Spinal cord (tissue), 10 donors: ENCODE measurements around the gene KRT84. TPM values are rescaled to one million over a fixed set of nuclear protein-coding genes. Genes with fewer than 3 reads are reported as not detected.

ENCODE experiments used
- DNase-seq, 6 donors: peaks; one replicate each; pipeline versions ENCODE4 v3.0.0 to v3.0.0-alpha.2; 2013 to 2015; ENCODE audit warnings: low spot score in 6 of 6, low read depth in 4 of 6
- H3K27ac ChIP-seq: one replicate; pipeline ENCODE4 v1.5.1; 2013; ENCODE audit warnings: low read depth, low read length, control low read depth
- H3K27me3 ChIP-seq: one replicate; pipeline ENCODE4 v1.6.1; 2013; ENCODE audit warnings: low read length; ENCODE audit not compliant: control insufficient read depth, insufficient read depth
- H3K36me3 ChIP-seq: one replicate; pipeline ENCODE4 v1.6.1; 2013; ENCODE audit warnings: low read length; ENCODE audit not compliant: control insufficient read depth, insufficient read depth
- H3K4me1 ChIP-seq: one replicate; pipeline ENCODE4 v1.6.1; 2013; ENCODE audit warnings: low read length; ENCODE audit not compliant: control insufficient read depth, insufficient read depth
- H3K4me3 ChIP-seq: one replicate; pipeline ENCODE4 v1.5.1; 2013; ENCODE audit warnings: low read depth, low read length, control low read depth
- H3K9me3 ChIP-seq: one replicate; pipeline ENCODE4 v1.6.1; 2013; ENCODE audit warnings: low read length; ENCODE audit not compliant: control insufficient read depth, insufficient read depth
- WGBS: methylation state at CpG from one replicate; pipeline ENCODE4 v1.1.5; 2013; ENCODE audit warnings: missing lambda C conversion rate; ENCODE audit not compliant: insufficient coverage; 5-methylcytosine and 5-hydroxymethylcytosine counted together
- polyA plus RNA-seq, 2 donors: library from polyadenylated mRNA; unstranded; fragments of 120-200 nt; gene quantifications; one replicate each; pipeline ENCODE4 v1.2.1, GENCODE V29; 2013; ENCODE audit not compliant: insufficient read length in 2 of 2
- total RNA-seq, 2 donors: library from RNA; depleted of rRNA in 1 of 2; stranded (reverse); fragments of 120-200 nt in 1 of 2; fragments of >200 nt in 1 of 2; gene quantifications; one replicate each; pipeline versions ENCODE4 v1.2.3 to v1.2.4, GENCODE V29; 2013 to 2014
- donor health status: healthy.

The KRT84 gene
- total and polyA plus RNA-seq, 4 donors, result not detected

DNA sequence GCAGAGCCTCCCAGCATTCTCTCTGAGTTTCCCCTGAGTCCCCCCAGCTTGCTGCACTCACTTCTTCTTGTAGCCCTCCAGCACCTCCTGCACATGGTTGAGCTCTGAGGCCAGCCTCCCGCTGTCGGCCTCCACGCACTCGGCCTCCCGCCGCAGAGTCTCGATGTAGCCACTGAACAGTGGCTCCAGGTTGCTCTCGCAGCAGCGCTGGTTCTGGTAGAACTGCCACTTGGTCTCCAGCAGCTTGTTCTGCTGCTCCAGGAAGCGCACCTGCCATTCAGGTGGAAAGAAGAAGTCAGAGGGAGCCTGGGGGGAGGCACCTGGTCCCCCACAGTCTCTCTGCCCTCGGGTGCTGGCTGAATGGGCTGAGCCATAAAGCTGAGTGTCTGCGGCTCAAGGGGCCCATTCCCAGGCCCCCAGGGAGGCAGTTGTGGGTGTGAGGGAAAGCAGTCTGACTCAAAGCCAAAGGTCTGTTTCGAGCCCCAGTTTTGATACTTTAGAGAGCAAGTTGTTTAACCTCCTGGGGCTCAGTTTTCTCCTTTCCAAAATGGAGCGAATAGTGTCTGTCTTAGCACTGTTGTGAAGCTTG is 20.5 kb downstream of the KRT84 start:
- DNase-seq, result no peak
- no peak overlapping the region for H3K4me3 ChIP-seq
- no peaks in the 10 kb centered on the region for H3K4me1 ChIP-seq
- no peaks in the 10 kb centered on the region for H3K9me3 ChIP-seq
- 83% methylated on average over 13 of the region's 14 CpGs for WGBS
- H3K36me3 ChIP-seq, result no peaks in the 10 kb centered on the region
- H3K27ac ChIP-seq, result no peak overlapping the region
- peaks cover under 1% of the 10 kb centered on the region for H3K27me3 ChIP-seq

DNA sequence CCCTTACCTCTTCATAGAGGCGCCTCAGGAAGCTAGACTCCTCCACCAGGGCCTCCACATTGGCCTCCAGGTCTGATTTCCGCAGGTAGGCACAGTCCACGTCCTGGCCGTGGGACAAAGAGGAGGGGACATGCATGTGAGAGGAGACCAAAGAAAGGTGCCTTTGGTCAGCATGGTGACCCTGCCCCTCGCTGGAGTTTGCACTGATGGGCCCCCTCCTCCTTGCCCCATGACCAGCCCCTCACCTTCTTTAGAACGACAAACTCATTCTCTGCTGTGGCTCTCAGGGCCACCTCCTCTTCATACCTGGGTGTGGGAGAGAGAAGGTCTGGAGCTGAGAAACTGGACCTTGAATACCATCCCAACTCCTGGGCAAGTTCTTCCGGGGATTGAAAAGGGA is 21.4 kb downstream of the KRT84 start:
- Histone ChIP-seq H3K4me3 (no peak overlapping the region), H3K27ac (no peak overlapping the region), H3K9me3 (no peaks in the 10 kb centered on the region), H3K4me1 (no peaks in the 10 kb centered on the region), H3K27me3 (no peaks in the 10 kb centered on the region), H3K36me3 (no peaks in the 10 kb centered on the region)
- no peak for DNase-seq
- 100% methylated on average over 1 of the region's 7 CpGs for WGBS

DNA sequence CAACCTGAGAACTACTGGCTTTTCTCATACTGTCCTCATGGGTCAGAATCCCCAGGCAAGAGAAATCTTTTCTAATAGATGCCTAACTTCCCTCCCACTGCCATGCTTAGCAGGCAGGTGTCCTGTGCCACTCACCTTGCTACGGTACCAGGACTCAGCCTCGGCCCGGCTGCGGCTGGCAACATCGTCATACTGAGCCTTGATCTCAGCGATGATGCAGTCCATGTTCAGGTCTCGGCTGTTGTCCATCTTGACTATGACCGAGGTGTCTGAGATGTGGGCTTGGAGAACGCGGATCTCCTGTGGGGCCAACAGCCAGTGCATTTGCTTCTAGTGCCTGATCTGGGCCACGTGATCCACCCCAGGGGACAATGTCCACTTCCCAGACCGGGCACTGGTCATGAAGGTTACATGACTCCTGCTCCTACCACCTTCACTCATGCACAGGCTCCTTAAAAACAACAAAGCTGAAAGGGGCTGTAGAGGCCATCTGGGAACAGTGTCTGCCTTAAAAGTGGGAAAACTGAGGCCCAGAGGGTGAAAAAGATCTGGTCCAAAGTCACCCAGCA is 22.3 kb downstream of the KRT84 start:
- H3K9me3 ChIP-seq, result no peaks in the 10 kb centered on the region
- 96% methylated on average over 12 of the region's 12 CpGs for WGBS
- no peak overlapping the region for H3K27ac ChIP-seq
- no peaks in the 10 kb centered on the region for H3K27me3 ChIP-seq
- H3K4me3 ChIP-seq, result no peak overlapping the region
- no peak for DNase-seq
- no peaks in the 10 kb centered on the region for H3K36me3 ChIP-seq
- H3K4me1 ChIP-seq, result no peaks in the 10 kb centered on the region

DNA sequence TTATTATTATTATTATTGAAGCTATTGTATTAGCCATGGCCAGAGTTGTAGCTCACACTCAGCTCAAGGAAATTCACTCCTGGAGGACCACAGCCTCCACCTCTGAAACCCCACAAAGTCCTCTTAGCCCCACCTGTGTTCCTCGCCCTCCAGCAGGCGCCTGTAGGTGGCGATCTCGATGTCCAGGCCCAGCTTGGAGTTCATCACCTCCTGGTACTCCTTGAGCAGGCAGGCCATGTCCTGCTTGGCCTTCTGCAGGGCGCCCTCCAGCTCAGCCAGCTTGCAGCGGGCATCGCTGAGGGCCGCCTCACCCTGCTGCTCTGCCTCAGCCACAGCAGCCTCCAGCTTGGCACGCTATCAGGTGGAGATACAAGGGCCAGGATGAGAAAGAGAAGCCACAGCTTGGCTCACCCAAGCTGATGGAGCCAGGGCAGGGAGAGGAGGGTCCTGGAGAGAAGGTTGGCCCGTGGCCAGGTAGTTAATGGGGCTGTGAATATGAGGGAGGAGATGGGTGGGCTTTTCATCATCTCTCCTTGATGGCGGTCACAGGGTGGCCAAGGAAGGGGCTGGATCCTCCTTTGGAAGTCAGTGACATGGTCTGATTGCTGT is 23.2 kb downstream of the KRT84 start:
- Histone ChIP-seq H3K4me1 (no peaks in the 10 kb centered on the region), H3K4me3 (no peak overlapping the region), H3K27ac (no peak overlapping the region), H3K36me3 (no peaks in the 10 kb centered on the region), H3K27me3 (no peaks in the 10 kb centered on the region), H3K9me3 (no peaks in the 10 kb centered on the region)
- 90% methylated on average over 11 of the region's 11 CpGs for WGBS
- DNase-seq, result no peak

DNA sequence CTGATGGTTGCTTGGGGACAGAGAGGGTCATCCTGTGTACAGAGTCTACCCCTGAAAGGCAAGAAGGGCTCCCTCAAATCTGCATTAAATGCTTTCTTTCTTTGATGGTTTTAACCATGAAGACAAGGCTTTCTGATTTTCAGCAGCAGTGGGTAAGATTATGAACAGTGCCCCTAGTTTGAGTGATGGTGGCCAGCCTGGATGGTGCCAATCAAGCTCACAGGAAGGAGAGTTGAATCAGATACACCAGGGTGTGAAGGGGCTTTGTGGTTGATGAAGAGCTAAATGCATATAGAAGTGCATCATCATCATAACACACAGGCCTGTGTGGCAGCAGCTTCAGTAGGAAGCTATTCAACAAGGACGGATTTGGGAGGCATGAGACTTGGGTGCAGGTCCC is 23.9 kb downstream of the KRT84 start:
- H3K27me3 ChIP-seq, result no peaks in the 10 kb centered on the region
- no peak for DNase-seq
- no CpG with 5 or more reads among the region's 1 CpG for WGBS

DNA sequence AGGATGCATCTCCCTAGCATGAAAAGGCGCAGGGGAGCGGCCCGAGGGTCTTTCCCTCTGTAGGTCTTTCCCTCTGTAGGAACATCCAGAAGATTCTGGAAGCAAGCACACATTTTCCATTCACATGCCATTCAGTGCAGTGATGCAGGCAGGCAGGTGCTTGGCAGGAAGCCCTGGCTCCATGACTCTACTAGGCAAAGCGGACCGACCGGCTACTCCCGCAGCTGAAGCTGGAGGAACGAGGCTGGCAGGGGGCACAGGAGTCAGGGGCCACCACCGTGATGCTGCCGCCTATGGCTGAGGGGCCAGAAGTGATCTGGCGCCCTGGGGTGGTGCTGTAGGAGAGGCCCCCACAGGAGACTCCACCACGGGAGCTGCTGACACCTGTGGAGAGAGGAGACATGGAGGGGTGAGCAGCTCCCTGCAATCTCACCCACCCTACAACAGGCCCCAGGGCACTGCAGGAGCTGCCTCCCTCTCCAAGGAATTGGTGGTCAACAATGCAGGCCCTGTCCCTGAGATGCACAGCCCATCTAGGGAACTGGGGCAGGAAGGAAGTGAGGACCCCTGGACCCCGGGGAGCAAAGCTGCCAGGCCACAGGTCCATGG is 24.7 kb downstream of the KRT84 start:
- Histone ChIP-seq H3K27ac (no peak overlapping the region), H3K4me1 (peaks cover 1% of the 10 kb centered on the region), H3K4me3 (no peak overlapping the region), H3K9me3 (no peaks in the 10 kb centered on the region), H3K27me3 (no peaks in the 10 kb centered on the region), H3K36me3 (no peaks in the 10 kb centered on the region)
- 66% methylated on average over 11 of the region's 13 CpGs for WGBS
- DNase-seq, result peak in 1 of 6 donors; percentile 55

More for the DNA sequence above, 23.9 kb downstream of the KRT84 start:
- no peaks in the 10 kb centered on the region for H3K9me3 ChIP-seq
- no peaks in the 10 kb centered on the region for H3K36me3 ChIP-seq
- no peaks in the 10 kb centered on the region for H3K4me1 ChIP-seq
- H3K4me3 ChIP-seq, result no peak overlapping the region
- no peak overlapping the region for H3K27ac ChIP-seq

DNA sequence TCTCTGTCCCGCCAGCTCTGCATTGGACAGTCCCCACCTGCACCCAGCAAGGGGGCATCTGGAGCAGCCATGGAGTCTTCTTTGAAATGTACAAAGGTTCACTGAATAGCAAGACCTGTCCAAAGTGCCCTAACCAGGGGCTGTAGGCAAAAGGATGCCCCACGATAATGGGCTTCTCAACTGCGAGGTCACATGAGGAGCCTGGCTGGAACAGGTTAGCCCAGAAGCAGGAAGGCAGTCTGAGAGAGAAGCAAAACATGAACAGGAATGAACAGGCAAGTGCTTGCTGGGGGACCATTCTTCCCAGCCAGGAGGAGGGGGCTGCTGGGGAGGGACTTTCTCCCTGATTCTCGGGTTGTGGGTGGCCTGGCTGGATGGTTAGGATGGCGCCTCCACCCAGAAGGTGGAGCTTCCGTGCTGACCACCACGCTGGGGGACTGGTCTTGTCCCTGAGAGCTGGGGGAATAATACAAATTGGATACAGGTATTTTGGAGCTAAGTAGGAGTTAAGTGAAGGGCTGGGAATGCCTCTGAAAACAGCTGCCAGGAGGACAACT is 25.3 kb downstream of the KRT84 start:
- WGBS, result 85% methylated on average over 7 of the region's 7 CpGs

DNA sequence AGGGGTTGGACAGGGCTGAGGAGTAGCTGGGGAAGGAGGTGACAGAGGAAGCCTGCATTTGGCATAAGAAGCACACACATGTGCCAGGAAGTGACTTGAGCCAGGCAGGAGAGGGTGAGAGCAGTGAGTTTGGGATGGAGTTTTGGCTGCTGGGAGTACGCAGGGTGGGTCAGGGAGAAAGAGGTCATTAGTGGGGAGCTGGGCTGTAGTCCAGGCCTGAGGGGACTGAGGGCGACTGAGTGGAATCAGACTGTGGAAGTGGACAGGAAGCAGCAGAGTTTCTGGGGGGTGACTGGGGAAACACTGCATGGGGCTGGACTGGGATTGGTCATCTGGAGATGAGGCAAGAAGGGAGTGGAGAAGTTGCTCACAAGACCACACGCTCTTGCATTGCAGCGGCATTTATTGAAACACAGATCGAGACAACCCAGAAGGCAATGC is 25.8 kb downstream of the KRT84 start:
- H3K4me1 ChIP-seq, result peaks cover 2% of the 10 kb centered on the region

More for the DNA sequence above, 25.3 kb downstream of the KRT84 start:
- Histone ChIP-seq H3K27me3 (no peaks in the 10 kb centered on the region), H3K4me1 (peaks cover 2% of the 10 kb centered on the region), H3K9me3 (no peaks in the 10 kb centered on the region), H3K27ac (no peak overlapping the region), H3K36me3 (no peaks in the 10 kb centered on the region), H3K4me3 (no peak overlapping the region)
- no peak for DNase-seq

DNA sequence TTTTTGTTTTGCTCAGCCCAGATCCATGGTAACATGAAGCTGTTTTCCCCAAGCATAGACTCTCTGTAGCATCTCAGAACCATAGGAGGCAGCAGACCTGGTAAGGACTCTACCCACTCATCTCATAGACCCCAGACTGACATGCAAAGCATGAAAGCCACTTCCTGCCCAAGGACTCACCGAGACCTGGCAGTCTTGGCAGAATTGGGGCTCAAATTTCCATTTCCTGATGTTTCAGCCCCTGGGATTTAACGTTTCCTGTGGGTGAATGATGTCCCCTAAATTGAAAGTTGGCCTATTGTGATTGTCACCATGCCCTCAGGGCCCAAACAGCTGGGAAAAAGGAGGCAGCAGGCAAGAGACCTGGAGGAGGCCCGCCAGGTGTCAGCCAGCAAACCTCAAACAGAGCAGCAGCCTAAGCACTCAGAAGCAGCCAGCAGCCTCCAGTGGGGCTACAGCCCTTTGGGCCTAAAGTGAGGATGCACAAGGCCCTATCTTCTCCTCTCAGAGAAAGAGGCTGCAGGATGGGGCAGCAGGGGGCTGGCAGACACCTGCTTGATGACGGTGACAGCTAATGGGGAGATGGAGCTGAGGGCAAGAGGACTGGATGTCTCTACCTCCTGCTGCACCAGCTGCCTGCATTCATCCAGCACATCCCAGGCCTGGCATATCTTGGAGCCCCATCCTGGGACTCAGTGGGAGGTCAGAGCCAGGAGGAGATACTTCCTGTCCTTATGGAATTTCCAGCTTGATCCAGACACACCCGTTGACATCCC is 26.7 kb downstream of the KRT84 start:
- no peaks in the 10 kb centered on the region for H3K27me3 ChIP-seq

More for the DNA sequence above, 25.8 kb downstream of the KRT84 start:
- DNase-seq, result no peak
- 89% methylated on average over 5 of the region's 5 CpGs for WGBS
- H3K27me3 ChIP-seq, result no peaks in the 10 kb centered on the region
- no peaks in the 10 kb centered on the region for H3K36me3 ChIP-seq
- H3K9me3 ChIP-seq, result no peaks in the 10 kb centered on the region
- no peak overlapping the region for H3K4me3 ChIP-seq
- no peak overlapping the region for H3K27ac ChIP-seq

More for the DNA sequence above, 26.7 kb downstream of the KRT84 start:
- Histone ChIP-seq H3K27ac (no peak overlapping the region), H3K4me3 (no peak overlapping the region), H3K9me3 (no peaks in the 10 kb centered on the region), H3K4me1 (peaks cover 9% of the 10 kb centered on the region), H3K36me3 (no peaks in the 10 kb centered on the region)
- 63% methylated on average over 4 of the region's 5 CpGs for WGBS
- no peak for DNase-seq
